Putamen (tissue), 1 donor: Measurements from ENCODE around the gene TRMT1.

Experiments
- DNase-seq: peaks from one replicate; pipeline ENCODE4 v3.0.0-alpha.2; 2016; ENCODE audit warnings: low spot score

Gene TRMT1

GRCh38 chr19:13070425-13071140 lies 46.0 kb downstream of the TRMT1 start:
- no peak for DNase-seq

DNA sequence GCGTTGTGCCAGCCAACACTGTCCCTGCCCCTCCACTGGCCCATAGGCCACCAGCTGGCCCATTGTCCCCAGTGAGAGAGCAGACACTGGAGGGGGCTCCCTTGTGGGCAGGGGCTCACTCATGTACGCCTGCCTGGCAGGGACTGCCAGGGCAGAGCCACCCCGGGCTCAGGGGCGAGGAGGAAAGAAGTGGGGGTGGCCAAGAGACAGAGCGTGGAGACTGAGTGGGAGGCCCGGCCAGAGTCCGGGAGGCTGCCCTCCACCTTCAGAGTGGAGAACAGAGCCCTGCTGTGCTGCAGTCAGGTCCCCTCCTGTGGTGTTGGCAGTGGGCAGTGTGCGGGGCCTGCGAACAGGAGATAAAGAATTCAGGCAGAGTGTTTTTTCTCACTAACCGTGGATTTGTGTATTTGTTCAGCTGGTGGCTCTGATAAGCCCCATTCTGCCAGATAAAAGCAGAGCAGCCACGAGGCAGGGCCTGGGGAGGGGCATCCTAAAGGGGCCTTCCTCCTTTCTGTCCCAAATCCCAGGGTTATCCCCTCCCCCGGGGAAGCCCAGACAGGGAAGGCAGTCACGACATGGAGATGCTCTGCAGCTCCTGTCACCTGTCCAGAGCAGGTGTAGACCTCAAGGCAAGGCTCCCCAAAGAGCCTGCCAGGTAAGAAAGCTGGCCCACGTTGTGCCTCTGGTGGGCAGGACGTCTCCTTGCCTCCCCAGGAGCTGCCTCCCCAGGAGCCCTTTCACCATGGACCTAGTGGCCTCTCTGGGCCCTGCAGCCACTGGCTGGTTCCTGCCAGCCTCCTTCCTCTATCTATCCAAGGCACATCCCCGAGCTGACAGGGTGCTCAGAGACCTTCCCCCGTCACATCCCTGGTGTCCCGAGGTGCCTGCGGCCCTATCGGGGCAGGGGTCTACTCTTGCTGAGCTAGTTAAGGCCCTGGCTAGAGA lies 46.9 kb downstream of the TRMT1 start:
- no peak for DNase-seq

DNA sequence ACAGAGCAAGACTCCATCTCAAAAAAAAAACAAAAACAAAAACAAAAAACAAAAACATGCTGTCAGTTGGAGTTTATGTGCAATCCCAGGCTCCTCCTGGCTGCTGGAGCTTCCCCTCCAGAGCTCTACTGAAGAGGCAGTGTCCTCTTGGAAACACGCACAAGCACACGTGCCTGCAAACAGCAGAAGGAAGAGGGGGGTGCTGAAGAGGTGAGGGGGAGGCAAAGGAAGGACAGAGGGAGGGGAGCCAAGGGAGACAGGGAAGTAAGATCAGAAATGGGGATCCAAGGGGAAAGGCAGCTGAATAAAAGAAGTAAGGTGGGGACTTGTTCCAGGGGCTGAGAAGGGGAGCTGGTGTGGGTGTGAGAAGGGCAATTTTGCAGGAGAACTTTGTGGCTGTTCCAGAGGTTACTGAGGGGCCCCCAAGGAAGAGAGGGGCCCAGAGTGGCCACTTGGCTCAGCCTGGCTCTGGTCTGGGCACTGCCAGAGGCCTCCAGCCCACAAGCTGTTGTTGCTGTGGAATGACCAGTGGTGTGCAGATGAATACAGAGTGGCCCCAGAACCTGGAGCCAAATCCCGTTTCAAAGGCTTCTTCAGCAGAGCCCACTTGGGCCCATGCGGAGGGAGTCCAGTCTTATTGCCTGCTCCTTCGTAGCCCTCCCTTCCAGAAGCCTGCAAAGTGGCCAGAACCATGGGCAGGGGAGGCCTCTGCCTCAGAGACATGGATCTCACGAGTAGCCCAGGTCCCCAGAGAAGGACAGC lies 48.3 kb downstream of the TRMT1 start:
- DNase-seq, result no peak

GRCh38 chr19:13066933-13067807 lies 49.4 kb downstream of the TRMT1 start:
- DNase-seq, result no peak

DNA sequence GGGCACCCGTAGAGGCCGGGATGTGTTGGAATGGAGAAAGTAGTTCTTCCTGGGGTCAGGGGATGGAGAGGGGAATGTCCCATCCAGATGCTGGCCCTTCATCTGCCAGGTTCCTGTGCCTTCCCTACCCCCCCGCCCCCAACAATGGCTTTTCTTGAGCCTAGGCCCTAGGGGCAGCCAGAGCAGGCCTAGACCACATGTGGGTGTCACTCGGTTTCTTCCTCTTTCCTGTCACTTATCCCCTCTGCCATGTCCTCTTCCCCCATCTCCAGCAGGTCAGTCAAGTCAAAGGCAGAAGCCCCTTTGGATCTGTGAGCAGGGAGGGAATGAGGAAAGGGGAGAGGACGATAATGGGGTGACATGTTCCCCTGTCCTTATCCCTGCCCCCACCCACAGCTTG lies 50.3 kb downstream of the TRMT1 start:
- no peak for DNase-seq

DNA sequence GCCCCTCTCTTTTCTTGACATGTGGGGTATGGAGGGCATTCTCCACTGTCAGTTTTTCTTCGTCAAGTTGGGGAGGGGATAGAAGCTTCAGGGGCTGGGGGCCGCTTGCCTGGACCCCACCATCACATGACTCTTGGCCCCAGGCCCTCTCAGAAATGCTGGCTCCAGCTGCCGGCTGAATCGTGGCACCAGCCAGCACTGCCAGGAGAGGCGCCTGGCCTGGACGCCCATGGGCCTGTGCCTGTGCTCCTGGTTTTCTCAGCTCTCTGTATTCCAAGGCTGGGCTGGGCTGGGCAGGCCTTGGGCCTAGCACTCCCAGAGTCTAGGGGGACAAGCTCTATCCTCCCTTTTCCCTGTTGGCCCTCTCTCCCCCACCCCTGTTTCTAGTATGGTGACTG lies 52.4 kb downstream of the TRMT1 start:
- no peak for DNase-seq

GRCh38 chr19:13063461-13064091 lies 53.0 kb downstream of the TRMT1 start:
- no peak for DNase-seq

DNA sequence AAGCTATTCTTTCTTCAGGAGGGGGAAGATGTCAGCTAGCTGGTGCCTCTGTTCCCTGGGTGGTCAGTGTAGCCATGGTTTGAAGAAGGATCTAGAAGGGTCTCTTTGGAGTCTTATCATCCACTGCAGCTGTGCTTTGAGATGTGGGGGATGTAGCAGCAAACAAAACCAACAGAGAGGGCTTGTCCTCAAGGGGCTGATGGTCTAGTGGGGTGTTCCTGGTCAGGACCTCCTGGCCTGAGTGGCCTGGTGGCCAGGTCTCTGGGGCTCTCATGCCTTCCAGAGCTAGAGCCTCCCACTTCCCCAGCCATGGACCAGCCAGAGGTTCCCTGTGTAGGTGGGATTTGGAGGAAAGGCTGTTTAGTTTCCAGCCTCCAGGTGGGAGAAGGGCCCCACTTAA lies 54.2 kb downstream of the TRMT1 start:
- DNase-seq, result no peak

DNA sequence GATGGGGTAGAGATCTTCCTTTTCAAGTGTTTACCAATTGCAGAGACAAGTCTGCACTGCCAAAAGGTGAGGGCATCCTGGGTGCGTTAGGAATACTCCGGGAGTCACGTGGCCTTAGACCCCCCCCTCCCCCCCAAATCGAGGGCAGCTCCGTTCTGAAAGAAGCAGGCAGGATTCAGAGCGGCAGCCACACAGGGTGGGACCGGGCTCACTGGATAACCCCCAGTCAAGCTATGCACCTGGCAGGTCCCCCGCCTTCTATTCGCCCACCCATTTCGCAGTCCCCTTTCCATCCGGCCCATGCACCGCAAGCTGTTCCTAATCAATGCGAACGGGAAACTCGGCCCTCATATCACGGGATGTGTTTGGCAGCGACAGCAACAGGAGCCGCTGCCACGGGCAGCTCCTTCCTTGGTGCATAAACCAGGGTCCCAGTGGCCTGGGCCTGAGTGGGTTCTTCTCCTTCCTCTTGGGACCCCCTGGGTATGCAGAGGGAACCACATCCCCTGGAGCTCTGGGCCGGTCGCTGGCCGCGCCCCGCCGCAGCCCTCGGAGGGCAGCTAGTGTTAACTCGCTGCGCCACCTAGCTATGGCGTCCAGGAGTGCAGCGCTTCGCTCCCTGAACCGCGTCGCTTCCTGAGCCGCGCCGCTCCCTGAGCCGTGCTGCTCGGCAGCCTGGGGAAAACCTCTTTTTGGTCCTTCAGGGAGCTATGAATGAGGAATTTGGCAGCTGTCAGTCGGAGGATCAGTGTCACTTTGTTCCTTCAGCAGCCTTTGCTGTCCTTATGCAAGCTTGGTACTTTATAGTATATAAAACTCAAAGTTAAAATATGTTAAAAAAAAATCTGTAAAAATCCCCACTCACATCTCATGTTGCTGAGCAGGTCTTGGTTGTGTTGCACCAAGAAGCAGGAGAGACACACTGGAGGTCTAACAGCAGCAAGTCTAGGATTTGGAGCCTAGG lies 55.3 kb downstream of the TRMT1 start:
- DNase-seq, result peak; percentile 86

GRCh38 chr19:13060233-13060963 lies 56.1 kb downstream of the TRMT1 start:
- DNase-seq, result no peak

DNA sequence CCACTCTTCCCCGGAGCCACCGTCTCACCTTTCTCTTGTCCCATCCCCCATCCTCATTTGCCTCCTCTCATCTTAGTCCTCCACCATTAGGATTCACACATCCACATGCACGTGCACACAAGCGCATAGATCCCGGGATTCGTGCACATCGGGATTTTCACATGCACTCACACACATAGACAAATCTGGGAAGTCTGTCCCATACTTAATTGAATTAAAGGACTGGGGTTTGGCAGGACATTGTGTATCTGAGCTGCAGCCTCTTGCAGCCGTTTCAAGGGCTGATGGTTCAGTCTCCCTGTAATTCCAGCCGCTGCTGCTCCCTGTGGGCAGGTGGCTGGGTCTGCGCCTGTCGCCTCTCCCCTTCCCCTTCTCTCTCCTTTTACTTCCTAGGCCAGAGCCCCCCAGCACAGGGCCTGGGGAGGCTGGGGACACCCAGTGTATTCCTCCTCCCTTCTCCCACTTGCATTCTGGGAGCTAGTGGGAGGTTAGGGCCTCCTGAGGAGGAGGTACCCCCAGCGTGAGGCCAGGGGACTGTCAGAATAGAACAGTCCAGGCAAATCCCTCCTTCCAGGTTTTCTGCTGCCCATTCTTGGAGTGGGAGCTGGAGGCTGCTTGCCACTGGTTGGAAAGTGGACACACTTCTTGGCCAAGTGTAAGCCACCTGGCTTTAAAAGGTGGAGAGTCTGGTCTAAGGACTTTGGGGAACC lies 57.4 kb downstream of the TRMT1 start:
- DNase-seq, result no peak

- DNase-seq, result no peak
Observed at GRCh38 chr19:13057744-13058143, 58.8 kb downstream of the TRMT1 start.

DNA sequence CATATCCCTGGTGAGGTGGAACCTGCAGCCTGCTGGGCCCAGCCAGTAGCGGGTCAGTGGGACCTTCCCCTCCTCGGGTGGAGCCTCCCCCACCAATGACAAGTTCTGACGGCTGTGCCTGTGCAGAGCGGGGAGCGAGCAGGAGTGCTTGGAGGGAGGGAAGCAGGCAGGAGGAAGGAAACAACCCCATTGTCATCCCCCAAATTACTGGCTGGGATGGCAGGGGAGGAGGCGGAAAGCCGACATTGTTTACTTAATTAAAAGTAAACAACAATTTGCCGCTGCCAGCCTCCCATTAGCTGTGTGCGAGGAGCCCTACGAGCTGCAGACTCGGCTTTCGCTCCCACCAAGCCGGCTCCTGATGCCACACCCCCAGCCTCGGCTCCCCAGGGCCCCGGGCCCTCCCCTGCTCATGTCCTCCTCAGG lies 59.4 kb downstream of the TRMT1 start:
- no peak for DNase-seq

- DNase-seq, result no peak
Observed at GRCh38 chr19:13056052-13056660, 60.4 kb downstream of the TRMT1 start.

GRCh38 chr19:13055213-13056051 lies 61.1 kb downstream of the TRMT1 start:
- DNase-seq, result no peak
